Spinal cord (tissue), 10 donors: ENCODE data around the gene TUSC2. TPM values are rescaled to one million over a fixed set of nuclear protein-coding genes. Genes with fewer than 3 reads are reported as not detected.

ENCODE experiments used
- DNase-seq, 6 donors: peaks; one replicate each; pipeline versions ENCODE4 v3.0.0 to v3.0.0-alpha.2; 2013 to 2015; ENCODE audit warnings: low spot score in 6 of 6, low read depth in 4 of 6
- H3K27ac ChIP-seq: one replicate; pipeline ENCODE4 v1.5.1; 2013; ENCODE audit warnings: low read depth, low read length, control low read depth
- H3K27me3 ChIP-seq: one replicate; pipeline ENCODE4 v1.6.1; 2013; ENCODE audit warnings: low read length; ENCODE audit not compliant: control insufficient read depth, insufficient read depth
- H3K36me3 ChIP-seq: one replicate; pipeline ENCODE4 v1.6.1; 2013; ENCODE audit warnings: low read length; ENCODE audit not compliant: control insufficient read depth, insufficient read depth
- H3K4me1 ChIP-seq: one replicate; pipeline ENCODE4 v1.6.1; 2013; ENCODE audit warnings: low read length; ENCODE audit not compliant: control insufficient read depth, insufficient read depth
- H3K4me3 ChIP-seq: one replicate; pipeline ENCODE4 v1.5.1; 2013; ENCODE audit warnings: low read depth, low read length, control low read depth
- H3K9me3 ChIP-seq: one replicate; pipeline ENCODE4 v1.6.1; 2013; ENCODE audit warnings: low read length; ENCODE audit not compliant: control insufficient read depth, insufficient read depth
- WGBS: methylation state at CpG from one replicate; pipeline ENCODE4 v1.1.5; 2013; ENCODE audit warnings: missing lambda C conversion rate; ENCODE audit not compliant: insufficient coverage; 5-methylcytosine and 5-hydroxymethylcytosine counted together
- polyA plus RNA-seq, 2 donors: library from polyadenylated mRNA; unstranded; fragments of 120-200 nt; gene quantifications; one replicate each; pipeline ENCODE4 v1.2.1, GENCODE V29; 2013; ENCODE audit not compliant: insufficient read length in 2 of 2
- total RNA-seq, 2 donors: library from RNA; depleted of rRNA in 1 of 2; stranded (reverse); fragments of 120-200 nt in 1 of 2; fragments of >200 nt in 1 of 2; gene quantifications; one replicate each; pipeline versions ENCODE4 v1.2.3 to v1.2.4, GENCODE V29; 2013 to 2014
- donor health status: healthy.

The TUSC2 gene
- total and polyA plus RNA-seq, 4 donors, result 17.0 to 50.7 (median 37.2) TPM

DNA sequence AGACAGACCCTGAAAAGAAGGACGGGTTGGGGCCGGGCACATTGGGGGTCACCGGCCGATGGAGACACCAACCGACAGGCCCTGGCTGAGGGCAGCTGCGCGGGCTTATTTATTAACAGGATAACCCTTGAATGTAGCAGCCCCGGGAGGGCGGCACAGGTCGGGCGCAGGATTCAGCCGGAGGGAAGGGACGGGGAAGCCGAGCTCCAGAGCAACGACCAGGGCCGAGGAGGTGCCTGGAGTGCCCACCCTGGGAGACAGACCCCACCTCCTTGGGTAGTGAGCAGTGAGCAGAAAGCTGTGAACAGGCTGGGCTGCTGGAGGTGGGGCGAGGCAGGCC lies 51.3 kb downstream of the TUSC2 start:
- DNase-seq, result no peak
- Histone ChIP-seq H3K36me3 (peaks cover 20% of the 10 kb centered on the region), H3K27ac (no peak overlapping the region), H3K9me3 (no peaks in the 10 kb centered on the region), H3K27me3 (peaks cover 43% of the 10 kb centered on the region), H3K4me3 (no peak overlapping the region), H3K4me1 (peaks cover 43% of the 10 kb centered on the region)
- WGBS, result 70% methylated on average over 17 of the region's 17 CpGs

DNA sequence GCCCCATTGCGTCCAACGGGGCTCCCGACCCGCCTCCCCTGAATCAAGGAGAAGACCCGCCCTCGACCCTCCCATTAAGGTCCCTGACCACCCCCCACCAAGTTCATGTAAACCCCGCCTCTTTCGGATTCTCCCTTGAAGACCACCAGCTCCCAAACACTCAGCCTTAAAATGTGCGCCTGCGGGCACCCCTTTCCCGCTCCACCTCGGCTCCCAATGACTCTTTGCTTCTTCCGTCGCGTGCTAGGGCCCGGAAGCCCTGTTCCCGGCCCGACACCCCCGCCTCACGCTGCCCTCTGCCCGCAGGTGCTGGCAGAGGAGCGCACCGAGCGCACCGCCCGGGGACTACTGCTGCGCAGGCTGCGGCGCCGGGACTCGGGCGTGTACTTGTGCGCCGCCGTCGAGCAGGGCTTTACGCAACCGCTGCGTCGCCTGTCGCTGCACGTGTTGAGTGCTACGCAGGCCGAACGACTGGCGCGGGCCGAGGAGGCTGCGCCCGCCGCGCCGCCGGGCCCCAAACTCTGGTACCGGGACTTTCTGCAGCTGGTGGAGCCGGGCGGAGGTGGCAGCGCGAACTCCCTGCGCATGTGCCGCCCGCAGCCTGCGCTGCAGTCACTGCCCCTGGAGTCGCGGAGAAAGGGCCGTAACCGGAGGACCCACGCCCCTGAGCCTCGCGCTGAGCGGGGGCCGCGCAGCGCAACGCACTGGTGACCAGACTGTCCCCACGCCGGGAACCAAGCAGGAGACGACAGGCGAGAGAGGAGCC lies 51.8 kb downstream of the TUSC2 start:
- 24% methylated on average over 79 of the region's 79 CpGs for WGBS
- no peak overlapping the region for H3K27ac ChIP-seq
- peaks cover 43% of the 10 kb centered on the region for H3K27me3 ChIP-seq
- H3K36me3 ChIP-seq, result peaks cover 22% of the 10 kb centered on the region
- DNase-seq, result no peak
- H3K4me3 ChIP-seq, result no peak overlapping the region
- peaks cover 47% of the 10 kb centered on the region for H3K4me1 ChIP-seq
- no peaks in the 10 kb centered on the region for H3K9me3 ChIP-seq

DNA sequence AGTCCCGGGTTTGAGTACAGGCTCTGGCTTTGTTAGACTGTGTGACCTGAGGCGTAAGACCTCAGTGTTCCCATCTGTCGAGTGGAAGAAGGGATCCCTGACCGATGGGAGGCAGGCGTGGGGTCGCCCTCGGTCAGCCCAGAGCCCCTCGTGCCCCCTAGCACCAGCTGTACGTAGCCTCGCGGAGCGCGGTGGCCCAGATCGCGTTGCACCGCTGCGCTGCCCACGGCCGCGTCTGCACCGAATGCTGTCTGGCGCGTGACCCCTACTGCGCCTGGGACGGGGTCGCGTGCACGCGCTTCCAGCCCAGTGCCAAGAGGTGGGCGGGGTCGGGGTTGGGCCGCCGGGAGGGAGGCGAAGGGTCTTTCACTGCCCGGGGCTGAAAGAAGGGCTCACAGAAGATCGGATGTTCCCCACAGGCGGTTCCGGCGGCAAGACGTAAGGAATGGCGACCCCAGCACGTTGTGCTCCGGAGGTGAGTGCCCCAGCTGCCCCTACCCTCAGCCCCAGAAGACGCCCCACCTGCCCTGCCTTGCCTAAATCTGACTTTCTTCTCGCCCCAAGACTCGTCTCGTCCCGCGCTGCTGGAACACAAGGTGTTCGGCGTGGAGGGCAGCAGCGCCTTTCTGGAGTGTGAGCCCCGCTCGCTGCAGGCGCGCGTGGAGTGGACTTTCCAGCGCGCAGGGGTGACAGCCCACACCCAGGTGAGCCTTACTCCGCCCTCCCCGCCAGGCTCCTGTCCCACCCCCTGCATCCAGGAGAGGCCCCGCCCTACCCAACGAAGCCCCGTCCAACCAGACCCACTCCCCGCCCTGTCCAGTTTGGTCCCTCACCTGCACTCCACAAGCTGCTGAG lies 52.7 kb downstream of the TUSC2 start:
- H3K27me3 ChIP-seq, result peaks cover 43% of the 10 kb centered on the region
- DNase-seq, result no peak
- H3K9me3 ChIP-seq, result no peaks in the 10 kb centered on the region
- no peak overlapping the region for H3K4me3 ChIP-seq
- H3K36me3 ChIP-seq, result peaks cover 30% of the 10 kb centered on the region
- no peak overlapping the region for H3K27ac ChIP-seq
- WGBS, result 14% methylated on average over 65 of the region's 65 CpGs
- H3K4me1 ChIP-seq, result peaks cover 55% of the 10 kb centered on the region

Other genes with a start within 250 kb of the TUSC2 start
- 100 to 1,000 TPM; 223 to 291 TPM for gene RBM5, start 239.3 kb downstream of the TUSC2 start, total RNA-seq
- gene RBM5, start 239.3 kb downstream of the TUSC2 start, polyA plus RNA-seq, result 100 to 1,000 TPM; 240 to 366 TPM
- 10 to 100 TPM in 1 of 2 donors, 1 to 10 TPM in 1; 9.1 to 17.1 TPM for gene SEMA3F, start 172.9 kb downstream of the TUSC2 start, total RNA-seq
- gene SEMA3F, start 172.9 kb downstream of the TUSC2 start, polyA plus RNA-seq, result 10 to 100 TPM; 11.3 to 21.8 TPM
- gene GNAT1, start 136.6 kb downstream of the TUSC2 start, total RNA-seq, result not detected
- gene GNAT1, start 136.6 kb downstream of the TUSC2 start, polyA plus RNA-seq, result under 1 TPM; 0.29 to 0.72 TPM
- 10 to 100 TPM; 10.5 to 51.0 TPM for gene SLC38A3, start 123.0 kb downstream of the TUSC2 start, total RNA-seq
- gene SLC38A3, start 123.0 kb downstream of the TUSC2 start, polyA plus RNA-seq, result 10 to 100 TPM; 59.6 to 71.5 TPM
- 100 to 1,000 TPM; 123 to 236 TPM for gene GNAI2, start 92.0 kb downstream of the TUSC2 start, total RNA-seq
- 100 to 1,000 TPM; 293 to 308 TPM for gene GNAI2, start 92.0 kb downstream of the TUSC2 start, polyA plus RNA-seq
- 100 to 1,000 TPM in 1 of 2 donors, 10 to 100 TPM in 1; 41.2 to 139 TPM for gene SEMA3B, start 59.1 kb downstream of the TUSC2 start, total RNA-seq
- gene SEMA3B, start 59.1 kb downstream of the TUSC2 start, polyA plus RNA-seq, result 10 to 100 TPM; 19.1 to 87.4 TPM
- under 1 TPM in 1 of 2 donors, not detected in 1; 0.44 TPM for gene LSMEM2, start 49.1 kb downstream of the TUSC2 start, total RNA-seq
- gene LSMEM2, start 49.1 kb downstream of the TUSC2 start, polyA plus RNA-seq, result 1 to 10 TPM in 1 of 2 donors, under 1 TPM in 1; 0.43 to 1.1 TPM
- gene IFRD2, start 35.8 kb downstream of the TUSC2 start, total RNA-seq, result 10 to 100 TPM; 15.0 to 40.3 TPM
- 10 to 100 TPM; 30.6 to 34.5 TPM for gene IFRD2, start 35.8 kb downstream of the TUSC2 start, polyA plus RNA-seq
- gene HYAL3, start 28.8 kb downstream of the TUSC2 start, total RNA-seq, result 1 to 10 TPM; 4.2 to 9.7 TPM
- 10 to 100 TPM; 14.1 to 14.2 TPM for gene HYAL3, start 28.8 kb downstream of the TUSC2 start, polyA plus RNA-seq
- gene NAA80, start 28.8 kb downstream of the TUSC2 start, total RNA-seq, result 10 to 100 TPM in 1 of 2 donors, 1 to 10 TPM in 1; 4.6 to 12.8 TPM
- gene NAA80, start 28.8 kb downstream of the TUSC2 start, polyA plus RNA-seq, result 10 to 100 TPM; 14.3 to 24.4 TPM
- 1 to 10 TPM in 1 of 2 donors, under 1 TPM in 1; 0.69 to 3.2 TPM for gene HYAL1, start 24.6 kb downstream of the TUSC2 start, total RNA-seq
- 1 to 10 TPM; 1.4 to 4.1 TPM for gene HYAL1, start 24.6 kb downstream of the TUSC2 start, polyA plus RNA-seq
- 10 to 100 TPM; 30.0 to 92.3 TPM for gene HYAL2, start 5.5 kb downstream of the TUSC2 start, total RNA-seq
- gene HYAL2, start 5.5 kb downstream of the TUSC2 start, polyA plus RNA-seq, result 10 to 100 TPM; 35.9 to 40.3 TPM
- 10 to 100 TPM; 17.7 to 25.4 TPM for gene RASSF1, start 12.6 kb upstream of the TUSC2 start, total RNA-seq
- gene RASSF1, start 12.6 kb upstream of the TUSC2 start, polyA plus RNA-seq, result 10 to 100 TPM; 24.2 to 29.2 TPM
- gene ZMYND10, start 17.5 kb upstream of the TUSC2 start, total RNA-seq, result 10 to 100 TPM in 1 of 2 donors, 1 to 10 TPM in 1; 8.8 to 54.1 TPM
- gene ZMYND10, start 17.5 kb upstream of the TUSC2 start, polyA plus RNA-seq, result 10 to 100 TPM; 28.6 to 40.9 TPM
- gene NPRL2, start 22.6 kb upstream of the TUSC2 start, total RNA-seq, result 10 to 100 TPM; 22.6 to 33.2 TPM
- gene NPRL2, start 22.6 kb upstream of the TUSC2 start, polyA plus RNA-seq, result 10 to 100 TPM; 40.9 to 43.8 TPM
- gene CYB561D2, start 22.6 kb upstream of the TUSC2 start, total RNA-seq, result 10 to 100 TPM; 15.3 to 15.5 TPM
- 10 to 100 TPM; 14.8 to 16.1 TPM for gene CYB561D2, start 22.6 kb upstream of the TUSC2 start, polyA plus RNA-seq
- 10 to 100 TPM; 21.6 to 49.6 TPM for gene TMEM115, start 31.3 kb upstream of the TUSC2 start, total RNA-seq
- gene TMEM115, start 31.3 kb upstream of the TUSC2 start, polyA plus RNA-seq, result 10 to 100 TPM; 44.0 to 44.8 TPM
- 10 to 100 TPM; 11.6 to 27.0 TPM for gene CACNA2D2, start 175.4 kb upstream of the TUSC2 start, total RNA-seq
- 10 to 100 TPM; 49.6 to 59.2 TPM for gene CACNA2D2, start 175.4 kb upstream of the TUSC2 start, polyA plus RNA-seq
- 10 to 100 TPM; 22.6 to 28.8 TPM for gene C3orf18, start 239.5 kb upstream of the TUSC2 start, total RNA-seq
- gene C3orf18, start 239.5 kb upstream of the TUSC2 start, polyA plus RNA-seq, result 10 to 100 TPM; 32.2 to 43.6 TPM
- gene HEMK1, start 241.3 kb upstream of the TUSC2 start, total RNA-seq, result 10 to 100 TPM in 1 of 2 donors, 1 to 10 TPM in 1; 4.3 to 23.7 TPM
- gene HEMK1, start 241.3 kb upstream of the TUSC2 start, polyA plus RNA-seq, result 10 to 100 TPM; 16.9 to 18.6 TPM